Natural killer cell (primary cell): ENCODE data around the gene CCDC88C. TPM values are rescaled to one million over a fixed set of nuclear protein-coding genes. Genes with fewer than 3 reads are reported as not detected.

ENCODE experiments used
- ATAC-seq, 3 donors: fragments of 150-1000 bp in 2 of 3; fragments of 200-7000 bp in 1 of 3; cut with Tn5 transposase; 1 replicate in 1 of 3; 2 replicates in 2 of 3; pipeline ENCODE4 v1.10.0; 2021; ENCODE audit warnings: mild to moderate bottlenecking in 2 of 3, moderate library complexity in 2 of 3
- DNase-seq, 2 donors: peaks; one replicate each; pipeline versions ENCODE4 v3.0.0 to v3.0.0-alpha.2; 2013 to 2021; ENCODE audit warnings: mixed read lengths in 1 of 2
- H3K27ac ChIP-seq: one replicate; pipeline ENCODE4 v1.5.1; 2013; ENCODE audit warnings: mild to moderate bottlenecking, low read length
- H3K27me3 ChIP-seq: one replicate; pipeline ENCODE4 v1.6.1; 2013; ENCODE audit warnings: low read length; ENCODE audit not compliant: control insufficient read depth, insufficient read depth
- H3K36me3 ChIP-seq: one replicate; pipeline ENCODE4 v1.6.1; 2013; ENCODE audit warnings: low read length; ENCODE audit not compliant: control insufficient read depth, insufficient read depth
- H3K4me1 ChIP-seq: one replicate; pipeline ENCODE4 v1.6.1; 2013; ENCODE audit warnings: low read length; ENCODE audit not compliant: control insufficient read depth, insufficient read depth
- H3K4me3 ChIP-seq: one replicate; pipeline ENCODE4 v1.5.1; 2013; ENCODE audit warnings: low read length
- H3K9me3 ChIP-seq: one replicate; pipeline ENCODE4 v1.6.1; 2013; ENCODE audit warnings: low read length; ENCODE audit not compliant: control insufficient read depth, insufficient read depth
- H3K27ac Mint-ChIP-seq, 2 donors: one replicate each; pipeline ENCODE4 v1.8.0; 2022; ENCODE audit warnings: mild to moderate bottlenecking in 2 of 2, mixed read lengths in 2 of 2, moderate library complexity in 1 of 2
- H3K27me3 Mint-ChIP-seq, 2 donors: one replicate each; pipeline ENCODE4 v1.8.0; 2022; ENCODE audit warnings: low read depth in 2 of 2, mixed read lengths in 2 of 2
- H3K36me3 Mint-ChIP-seq: one replicate; pipeline ENCODE4 v1.8.0; 2022; ENCODE audit warnings: mixed read lengths
- H3K4me1 Mint-ChIP-seq, 2 donors: one replicate each; pipeline ENCODE4 v1.8.0; 2022; ENCODE audit warnings: mixed read lengths in 2 of 2
- H3K4me3 Mint-ChIP-seq: one replicate; pipeline ENCODE4 v1.8.0; 2022; ENCODE audit warnings: mild to moderate bottlenecking, moderate library complexity, mixed read lengths
- H3K9me3 Mint-ChIP-seq, 2 donors: one replicate each; pipeline ENCODE4 v1.8.0; 2022; ENCODE audit warnings: mixed read lengths in 2 of 2
- CTCF ChIP-seq: fragments of 200-600 bp; IDR thresholded peaks from one replicate; pipeline ENCODE4 v1.8.0; 2022; ENCODE audit warnings: antibody characterized with exemption
- WGBS: methylation state at CpG from one replicate; pipeline ENCODE4 v1.1.7; 2013; ENCODE audit warnings: missing lambda C conversion rate; ENCODE audit not compliant: insufficient coverage; 5-methylcytosine and 5-hydroxymethylcytosine counted together
- intact Hi-C: fragments of 100-400 bp; cut with micrococcal nuclease; formaldehyde crosslinking; loops from one replicate; pipeline ENCODE4 v1.14.2; 2022
- total RNA-seq, 4 donors: library from RNA; stranded (reverse); fragments of 120-200 nt in 1 of 4; gene quantifications; one replicate each; pipeline versions ENCODE4 v1.2.3 to v1.2.4, GENCODE V29; 2013 to 2022

Gene CCDC88C
- total RNA-seq, 3 donors from 2014 or later (not counting 1 experiment from before 2014, with no cell fraction given): 432 to 516 (median 438) TPM

- H3K36me3 ChIP-seq: peaks cover 12% of the 10 kb centered on the region
- H3K36me3 Mint-ChIP-seq: peaks cover 7% of the 10 kb centered on the region
- peak overlapping the region; percentile 92 for H3K27ac ChIP-seq
- intact Hi-C loops: loop anchor here (1.0 to 5.0 kb wide), 3 partner anchors 14 to 180 kb away; partner anchors contain the start of gene RPS6KA5
- no peaks in the 10 kb centered on the region for H3K9me3 ChIP-seq
- H3K4me1 ChIP-seq: peaks cover 86% of the 10 kb centered on the region
- H3K4me3 Mint-ChIP-seq: peak overlapping the region; percentile 88
- 31% methylated on average over 4 of the region's 4 CpGs for WGBS
- peak overlapping the region; percentile 70 for H3K4me3 ChIP-seq
- H3K9me3 Mint-ChIP-seq: no peaks in the 10 kb centered on the region
- no peaks in the 10 kb centered on the region for H3K27me3 ChIP-seq
- DNase-seq (no peak), ATAC-seq (no peak)
- H3K27ac Mint-ChIP-seq: peak overlapping the region; percentile 86 to 90
- no peak for TF ChIP-seq CTCF
- no peaks in the 10 kb centered on the region for H3K27me3 Mint-ChIP-seq
- H3K4me1 Mint-ChIP-seq: peaks cover 78 to 81% of the 10 kb centered on the region in 2 donors
These were observed 175.0 kb downstream of the CCDC88C start for GRCh38 chr14:91242635-91243034.

- Histone ChIP-seq H3K4me3 (peak overlapping the region; percentile 70), H3K4me1 (peaks cover 78% of the 10 kb centered on the region), H3K27me3 (no peaks in the 10 kb centered on the region), H3K36me3 (peaks cover 8% of the 10 kb centered on the region), H3K27ac (peak overlapping the region; percentile 92), H3K9me3 (no peaks in the 10 kb centered on the region)
- Mint-ChIP-seq H3K9me3 (no peaks in the 10 kb centered on the region), H3K36me3 (peaks cover 7% of the 10 kb centered on the region), H3K27ac (peak overlapping the region; percentile 86 to 90), H3K4me1 (peaks cover 77 to 79% of the 10 kb centered on the region in 2 donors), H3K27me3 (no peaks in the 10 kb centered on the region), H3K4me3 (peak overlapping the region; percentile 88)
- intact Hi-C loops: loop anchor here (5.0 kb wide), 1 partner anchor 180 kb away; the partner anchor contains the start of gene RPS6KA5
- WGBS: 2% methylated on average over 7 of the region's 7 CpGs
- peak in 1 of 2 donors; percentile 70 for DNase-seq
- no peak for TF ChIP-seq CTCF
- ATAC-seq: peak; percentile 40 to 62 (median 42)
These were observed 175.8 kb downstream of the CCDC88C start for GRCh38 chr14:91241863-91242262.

- H3K4me1 ChIP-seq: peaks cover 59% of the 10 kb centered on the region
- peaks cover 28% of the 10 kb centered on the region for H3K36me3 ChIP-seq
- no peaks in the 10 kb centered on the region for H3K27me3 ChIP-seq
- Mint-ChIP-seq H3K4me3 (peak overlapping the region; percentile 54), H3K27ac (peak overlapping the region; percentile 86 to 90), H3K4me1 (peaks cover 74 to 81% of the 10 kb centered on the region in 2 donors), H3K9me3 (no peaks in the 10 kb centered on the region), H3K36me3 (peaks cover 7% of the 10 kb centered on the region), H3K27me3 (no peaks in the 10 kb centered on the region)
- ATAC-seq (no peak), DNase-seq (no peak)
- H3K9me3 ChIP-seq: no peaks in the 10 kb centered on the region
- no peak overlapping the region for H3K4me3 ChIP-seq
- 92% methylated on average over 6 of the region's 8 CpGs for WGBS
- no peak overlapping the region for H3K27ac ChIP-seq
- TF ChIP-seq CTCF: no peak
- intact Hi-C loops: no loop called here
These were observed 179.0 kb downstream of the CCDC88C start for GRCh38 chr14:91238661-91239060.

GRCh38 chr14:91238085-91238484 is 179.5 kb downstream of the CCDC88C start:
- Histone ChIP-seq H3K36me3 (peaks cover 27% of the 10 kb centered on the region), H3K27me3 (no peaks in the 10 kb centered on the region), H3K4me3 (no peak overlapping the region), H3K9me3 (no peaks in the 10 kb centered on the region), H3K27ac (no peak overlapping the region), H3K4me1 (peaks cover 59% of the 10 kb centered on the region)
- Mint-ChIP-seq H3K27me3 (no peaks in the 10 kb centered on the region), H3K36me3 (peaks cover 7% of the 10 kb centered on the region), H3K27ac (peak overlapping the region; percentile 86 to 90), H3K4me3 (no peak overlapping the region), H3K4me1 (peaks cover 68 to 80% of the 10 kb centered on the region in 2 donors), H3K9me3 (no peaks in the 10 kb centered on the region)
- ATAC-seq: no peak
- WGBS: 73% methylated on average over 3 of the region's 4 CpGs
- no peak for DNase-seq
- no peak for TF ChIP-seq CTCF
- intact Hi-C loops: no loop called here
